Mesothelial cell of epicardium (in vitro differentiated cells): Measurements from ENCODE around the gene PLXDC2. TPM values are rescaled to one million over a fixed set of nuclear protein-coding genes. Genes with fewer than 3 reads are reported as not detected.

Experiments used
- DNase-seq, 2 experiments: peaks; one replicate each; pipeline ENCODE4 v3.0.0; 2021; ENCODE audit warnings: low spot score in 2 of 2; ENCODE audit not compliant: unreplicated experiment in 2 of 2
- H3K27ac Mint-ChIP-seq: 2 replicates; pipeline ENCODE4 v1.8.0; 2021; ENCODE audit warnings: mixed read lengths
- H3K27me3 Mint-ChIP-seq: 2 replicates; pipeline ENCODE4 v1.8.0; 2021; ENCODE audit warnings: low read depth, mixed read lengths
- H3K36me3 Mint-ChIP-seq: 2 replicates; pipeline ENCODE4 v1.8.0; 2021; ENCODE audit warnings: mixed read lengths
- H3K4me1 Mint-ChIP-seq: 2 replicates; pipeline ENCODE4 v1.8.0; 2021; ENCODE audit warnings: mixed read lengths
- H3K4me3 Mint-ChIP-seq: 2 replicates; pipeline ENCODE4 v1.8.0; 2021; ENCODE audit warnings: mild to moderate bottlenecking, moderate library complexity, mixed read lengths
- H3K9me3 Mint-ChIP-seq: 2 replicates; pipeline ENCODE4 v1.8.0; 2021; ENCODE audit warnings: mixed read lengths
- total RNA-seq: library from RNA; stranded (reverse); gene quantifications from 3 replicates; pipeline ENCODE4 v1.2.1, GENCODE V29; 2021
- TF ChIP-seq, protein P1 (sequence below): fragments of 200-600 bp; sonication (generic); IDR thresholded peaks from one replicate; pipeline ENCODE4 v1.5.0; 2021; ENCODE audit warnings: antibody characterized with exemption; ENCODE audit not compliant: unreplicated experiment

PLXDC2 gene
- total RNA-seq, 1 donor from 2014 or later = 60.0 TPM

DNA sequence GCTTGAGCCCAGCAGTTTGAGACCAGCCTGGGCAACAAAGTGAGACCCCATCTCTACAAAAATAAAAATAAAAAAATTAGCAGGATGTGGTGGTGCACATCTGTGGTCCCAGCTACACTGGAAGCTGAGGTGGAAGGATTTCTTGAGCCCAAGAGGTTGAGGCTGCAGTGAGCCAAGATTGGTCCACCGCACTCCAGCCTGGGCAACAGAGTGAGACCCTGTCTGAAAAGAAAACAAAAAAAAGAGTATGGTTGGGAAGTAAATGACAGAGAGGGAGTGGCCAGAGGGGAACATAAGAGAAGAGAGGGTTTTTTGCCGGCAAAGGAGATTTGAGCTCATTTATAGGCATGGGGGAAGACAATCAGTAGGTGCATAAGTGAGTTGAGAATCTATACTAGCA, 19.7 kb downstream of the PLXDC2 start:
- H3K4me3 Mint-ChIP-seq = no peak overlapping the region
- TF ChIP-seq, protein P1, sequence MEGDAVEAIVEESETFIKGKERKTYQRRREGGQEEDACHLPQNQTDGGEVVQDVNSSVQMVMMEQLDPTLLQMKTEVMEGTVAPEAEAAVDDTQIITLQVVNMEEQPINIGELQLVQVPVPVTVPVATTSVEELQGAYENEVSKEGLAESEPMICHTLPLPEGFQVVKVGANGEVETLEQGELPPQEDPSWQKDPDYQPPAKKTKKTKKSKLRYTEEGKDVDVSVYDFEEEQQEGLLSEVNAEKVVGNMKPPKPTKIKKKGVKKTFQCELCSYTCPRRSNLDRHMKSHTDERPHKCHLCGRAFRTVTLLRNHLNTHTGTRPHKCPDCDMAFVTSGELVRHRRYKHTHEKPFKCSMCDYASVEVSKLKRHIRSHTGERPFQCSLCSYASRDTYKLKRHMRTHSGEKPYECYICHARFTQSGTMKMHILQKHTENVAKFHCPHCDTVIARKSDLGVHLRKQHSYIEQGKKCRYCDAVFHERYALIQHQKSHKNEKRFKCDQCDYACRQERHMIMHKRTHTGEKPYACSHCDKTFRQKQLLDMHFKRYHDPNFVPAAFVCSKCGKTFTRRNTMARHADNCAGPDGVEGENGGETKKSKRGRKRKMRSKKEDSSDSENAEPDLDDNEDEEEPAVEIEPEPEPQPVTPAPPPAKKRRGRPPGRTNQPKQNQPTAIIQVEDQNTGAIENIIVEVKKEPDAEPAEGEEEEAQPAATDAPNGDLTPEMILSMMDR = no peak
- H3K4me1 Mint-ChIP-seq = peaks cover 58% of the 10 kb centered on the region
- H3K27me3 Mint-ChIP-seq = no peaks in the 10 kb centered on the region
- DNase-seq = no peak
- H3K9me3 Mint-ChIP-seq = peaks cover 9% of the 10 kb centered on the region
- peak overlapping the region; percentile 76 for H3K27ac Mint-ChIP-seq
- H3K36me3 Mint-ChIP-seq = peaks cover 9% of the 10 kb centered on the region

GRCh38 chr10:19839090-19839489, 22.9 kb downstream of the PLXDC2 start:
- Mint-ChIP-seq H3K27ac (no peak overlapping the region), H3K4me1 (peaks cover 53% of the 10 kb centered on the region), H3K4me3 (no peak overlapping the region), H3K9me3 (no peaks in the 10 kb centered on the region), H3K36me3 (no peaks in the 10 kb centered on the region), H3K27me3 (no peaks in the 10 kb centered on the region)
- TF ChIP-seq, protein P1 = no peak
- DNase-seq = no peak

GRCh38 chr10:19839552-19839951, 23.3 kb downstream of the PLXDC2 start:
- TF ChIP-seq, protein P1 = no peak
- H3K9me3 Mint-ChIP-seq = no peaks in the 10 kb centered on the region
- H3K36me3 Mint-ChIP-seq = no peaks in the 10 kb centered on the region
- peak overlapping the region; percentile 7 for H3K27ac Mint-ChIP-seq
- H3K4me1 Mint-ChIP-seq = peaks cover 49% of the 10 kb centered on the region
- no peaks in the 10 kb centered on the region for H3K27me3 Mint-ChIP-seq
- no peak for DNase-seq
- no peak overlapping the region for H3K4me3 Mint-ChIP-seq

DNA sequence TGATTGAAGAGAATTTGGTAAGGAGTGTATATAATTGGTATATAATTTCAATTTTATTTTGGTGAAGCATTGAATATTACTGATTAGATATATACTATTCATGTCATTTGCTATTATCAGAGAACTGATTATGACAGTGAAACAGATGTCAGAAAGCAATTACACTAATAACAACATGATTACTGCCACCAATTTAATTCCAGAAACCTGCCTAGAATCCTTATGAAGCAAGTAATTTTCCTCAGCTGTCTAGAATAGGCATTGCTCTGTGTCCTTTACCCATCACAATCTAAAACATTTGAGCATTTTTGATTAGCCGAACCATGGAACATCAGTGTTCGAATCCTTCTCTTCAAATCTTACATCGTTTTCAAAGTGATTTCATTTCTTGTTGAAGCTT, 24.5 kb downstream of the PLXDC2 start:
- H3K4me1 Mint-ChIP-seq = peaks cover 46% of the 10 kb centered on the region

GRCh38 chr10:19843487-19843886, 27.3 kb downstream of the PLXDC2 start:
- Mint-ChIP-seq H3K9me3 (no peaks in the 10 kb centered on the region), H3K27ac (peak overlapping the region; percentile 40), H3K36me3 (no peaks in the 10 kb centered on the region), H3K27me3 (no peaks in the 10 kb centered on the region), H3K4me1 (peaks cover 47% of the 10 kb centered on the region), H3K4me3 (no peak overlapping the region)
- no peak for DNase-seq
- TF ChIP-seq, protein P1 = no peak

More for the DNA sequence above, 24.5 kb downstream of the PLXDC2 start:
- no peaks in the 10 kb centered on the region for H3K9me3 Mint-ChIP-seq
- H3K27ac Mint-ChIP-seq = no peak overlapping the region
- TF ChIP-seq, protein P1 = no peak
- no peak overlapping the region for H3K4me3 Mint-ChIP-seq
- no peaks in the 10 kb centered on the region for H3K36me3 Mint-ChIP-seq
- no peaks in the 10 kb centered on the region for H3K27me3 Mint-ChIP-seq
- no peak for DNase-seq
